Hepatocyte (in vitro differentiated cells): ENCODE measurements around the gene NELL2.

Experiments used
- EZH2 ChIP-seq: fragments of 200-600 bp; sonication (generic); IDR thresholded peaks from 2 replicates; pipeline ENCODE4 v1.6.1; 2016; ENCODE audit warnings: antibody characterized with exemption, mild to moderate bottlenecking, borderline replicate concordance
- EZH2phosphoT487 ChIP-seq: fragments of 200-600 bp; sonication (generic); IDR thresholded peaks from one replicate; pipeline ENCODE4 v1.6.1; 2018; ENCODE audit warnings: antibody characterized with exemption, mild to moderate bottlenecking, low read depth, moderate library complexity; ENCODE audit not compliant: unreplicated experiment, severe bottlenecking
- TF ChIP-seq, protein P1 (sequence below): fragments of 200-600 bp; sonication (generic); IDR thresholded peaks from 2 replicates; pipeline ENCODE4 v1.5.1; 2016; ENCODE audit warnings: antibody characterized with exemption, mild to moderate bottlenecking; ENCODE audit not compliant: poor library complexity

GRCh38 chr12:44544018-44544417 is 332.1 kb downstream of the NELL2 start:
- TF ChIP-seq, protein P1, sequence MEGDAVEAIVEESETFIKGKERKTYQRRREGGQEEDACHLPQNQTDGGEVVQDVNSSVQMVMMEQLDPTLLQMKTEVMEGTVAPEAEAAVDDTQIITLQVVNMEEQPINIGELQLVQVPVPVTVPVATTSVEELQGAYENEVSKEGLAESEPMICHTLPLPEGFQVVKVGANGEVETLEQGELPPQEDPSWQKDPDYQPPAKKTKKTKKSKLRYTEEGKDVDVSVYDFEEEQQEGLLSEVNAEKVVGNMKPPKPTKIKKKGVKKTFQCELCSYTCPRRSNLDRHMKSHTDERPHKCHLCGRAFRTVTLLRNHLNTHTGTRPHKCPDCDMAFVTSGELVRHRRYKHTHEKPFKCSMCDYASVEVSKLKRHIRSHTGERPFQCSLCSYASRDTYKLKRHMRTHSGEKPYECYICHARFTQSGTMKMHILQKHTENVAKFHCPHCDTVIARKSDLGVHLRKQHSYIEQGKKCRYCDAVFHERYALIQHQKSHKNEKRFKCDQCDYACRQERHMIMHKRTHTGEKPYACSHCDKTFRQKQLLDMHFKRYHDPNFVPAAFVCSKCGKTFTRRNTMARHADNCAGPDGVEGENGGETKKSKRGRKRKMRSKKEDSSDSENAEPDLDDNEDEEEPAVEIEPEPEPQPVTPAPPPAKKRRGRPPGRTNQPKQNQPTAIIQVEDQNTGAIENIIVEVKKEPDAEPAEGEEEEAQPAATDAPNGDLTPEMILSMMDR: no peak
- no peak for TF ChIP-seq EZH2phosphoT487
- TF ChIP-seq EZH2: no peak
